ENCODE measurements around the gene IL4I1. TPM values are rescaled to one million over a fixed set of nuclear protein-coding genes. Genes with fewer than 3 reads are reported as not detected.
A peak's percentile ranks its signal among the peaks of the same experiment; 100 is the strongest.
"Not testable (repeated sequence)": the region's sequence is repeated elsewhere in the genome, so short reads cannot be mapped to it uniquely, and the experiment has no call there.

Gene IL4I1, protein sequence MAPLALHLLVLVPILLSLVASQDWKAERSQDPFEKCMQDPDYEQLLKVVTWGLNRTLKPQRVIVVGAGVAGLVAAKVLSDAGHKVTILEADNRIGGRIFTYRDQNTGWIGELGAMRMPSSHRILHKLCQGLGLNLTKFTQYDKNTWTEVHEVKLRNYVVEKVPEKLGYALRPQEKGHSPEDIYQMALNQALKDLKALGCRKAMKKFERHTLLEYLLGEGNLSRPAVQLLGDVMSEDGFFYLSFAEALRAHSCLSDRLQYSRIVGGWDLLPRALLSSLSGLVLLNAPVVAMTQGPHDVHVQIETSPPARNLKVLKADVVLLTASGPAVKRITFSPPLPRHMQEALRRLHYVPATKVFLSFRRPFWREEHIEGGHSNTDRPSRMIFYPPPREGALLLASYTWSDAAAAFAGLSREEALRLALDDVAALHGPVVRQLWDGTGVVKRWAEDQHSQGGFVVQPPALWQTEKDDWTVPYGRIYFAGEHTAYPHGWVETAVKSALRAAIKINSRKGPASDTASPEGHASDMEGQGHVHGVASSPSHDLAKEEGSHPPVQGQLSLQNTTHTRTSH
- 1 to 10 TPM; 2.3 to 3.0 (median 2.5) TPM for polyA plus RNA-seq (ENCODE audit: insufficient read length in 4 of 4)

- no peak for DNase-seq (ENCODE audit: low read depth in 4 of 4, low spot score in 2 of 4)
Measured at GRCh38 chr19:49896863-49897621, at the start of gene IL4I1. Gene IL4I1, minus strand, starts transcription at chr19:49896887. Its CDS starts 727 bp downstream, at chr19:49896160.

DNA sequence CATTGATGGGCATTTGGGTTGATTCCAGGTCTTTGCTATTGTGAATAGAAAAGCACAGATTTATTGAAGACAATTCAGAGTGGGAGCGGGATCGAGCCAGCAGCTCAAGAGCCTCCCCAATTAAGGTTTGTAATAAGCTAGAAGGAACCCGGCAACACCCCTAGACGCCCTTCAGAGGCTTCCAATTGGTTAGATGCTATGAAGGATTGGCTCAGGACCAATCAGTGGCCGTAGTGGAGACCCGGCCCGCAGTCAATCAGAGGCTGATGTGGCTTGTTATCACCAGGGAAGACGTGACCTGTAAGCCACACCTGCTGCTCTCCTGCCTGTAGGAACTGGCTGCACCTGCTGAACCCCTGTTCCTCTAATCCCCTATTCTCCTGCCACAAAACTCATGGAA lies 49.7 kb upstream of the IL4I1 start:
- no peak for DNase-seq (ENCODE audit: low read depth in 4 of 4, low spot score in 2 of 4)

DNA sequence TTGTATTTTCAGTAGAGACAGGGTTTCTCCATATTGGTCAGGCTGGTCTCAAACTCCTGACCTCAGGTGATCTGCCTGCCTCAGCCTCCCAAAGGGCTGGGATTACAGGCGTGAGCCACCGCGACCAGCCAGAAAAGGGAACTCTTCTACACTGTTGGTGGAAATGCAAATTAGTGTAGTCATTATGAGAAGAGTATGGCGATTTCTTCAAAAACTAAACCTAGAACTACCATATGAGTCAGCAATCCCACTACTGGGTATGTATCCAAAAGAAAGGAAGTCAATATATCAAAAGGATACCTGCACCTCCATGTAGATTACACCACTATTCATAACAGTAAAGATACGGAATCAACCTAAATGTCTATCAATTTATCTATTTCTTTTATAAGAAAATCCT lies 47.9 kb upstream of the IL4I1 start:
- DNase-seq (ENCODE audit: low read depth in 4 of 4, low spot score in 2 of 4): not testable (repeated sequence)

- no peak for DNase-seq (ENCODE audit: low read depth in 4 of 4, low spot score in 2 of 4)
Measured at GRCh38 chr19:49940482-49940791, 43.8 kb upstream of the IL4I1 start.

DNA sequence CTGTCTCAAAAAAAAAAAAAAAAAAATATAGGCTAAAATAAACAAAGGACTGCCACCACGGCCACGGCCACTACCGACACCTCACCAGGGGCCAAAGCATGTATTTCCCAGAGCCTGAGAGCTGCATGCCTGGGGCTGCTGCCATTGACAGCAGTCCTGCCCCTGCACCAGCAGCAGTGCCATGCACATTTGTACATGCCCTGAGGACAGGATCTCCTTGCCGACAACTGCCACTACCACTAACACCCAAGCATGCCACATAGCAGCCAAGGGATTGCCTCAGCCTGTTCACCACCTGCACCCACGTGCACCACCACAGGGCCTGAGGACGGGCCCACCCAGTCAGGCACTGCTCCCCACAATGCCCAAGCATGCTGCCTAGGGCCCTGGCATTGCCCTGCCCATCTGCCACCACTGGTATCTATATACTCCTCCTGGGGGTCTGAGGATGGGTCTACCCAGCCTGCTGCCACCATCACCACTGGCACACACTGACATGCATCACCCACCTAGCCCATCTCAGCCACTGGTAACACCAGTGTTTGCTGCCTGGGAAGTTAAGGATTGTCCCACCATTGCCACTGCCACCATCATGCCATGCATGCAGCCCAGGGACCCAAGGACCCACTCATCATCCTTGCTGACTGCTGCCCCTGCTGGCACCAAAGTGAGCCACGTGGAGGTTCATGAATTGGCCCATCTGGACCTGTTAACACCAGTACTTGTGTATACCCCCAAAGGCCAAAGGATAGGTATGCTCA lies 43.2 kb upstream of the IL4I1 start:
- DNase-seq (ENCODE audit: low read depth in 4 of 4, low spot score in 2 of 4): no peak

GRCh38 chr19:49938662-49939061 lies 42.0 kb upstream of the IL4I1 start:
- DNase-seq (ENCODE audit: low read depth in 4 of 4, low spot score in 2 of 4): no peak

DNA sequence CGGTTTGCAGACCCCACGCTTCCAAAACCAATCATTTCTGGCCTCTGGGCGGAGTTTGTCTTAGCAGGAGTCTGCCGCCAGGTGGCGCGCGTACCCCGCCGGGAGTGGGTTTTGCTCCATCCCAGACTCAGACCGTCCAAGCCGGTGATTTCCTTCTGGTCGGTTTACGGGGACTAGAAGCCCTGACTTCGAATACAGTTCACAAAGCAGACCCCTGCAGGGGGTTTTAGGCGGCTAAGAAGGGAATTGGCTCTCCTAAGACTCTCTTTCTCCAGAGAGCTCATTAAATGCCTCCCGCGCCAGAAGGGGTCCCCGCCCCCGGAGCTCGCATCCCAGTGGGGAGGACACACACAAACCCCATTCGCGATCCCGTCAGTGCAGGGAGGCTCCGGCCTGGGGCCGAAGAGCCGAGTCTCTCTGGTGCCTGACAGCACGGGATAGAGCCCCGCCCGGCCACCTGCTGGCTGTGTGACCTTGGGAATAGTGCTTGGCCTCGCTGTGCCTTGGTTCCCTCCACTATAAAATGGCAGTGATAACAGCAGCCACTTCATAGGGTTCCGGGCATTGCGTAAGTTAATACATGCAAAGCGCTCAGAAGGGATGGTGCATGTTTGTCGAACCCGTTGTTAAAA lies 41.2 kb upstream of the IL4I1 start:
- DNase-seq (ENCODE audit: low read depth in 4 of 4, low spot score in 2 of 4): peak in 1 of 4 donors; percentile 67

DNA sequence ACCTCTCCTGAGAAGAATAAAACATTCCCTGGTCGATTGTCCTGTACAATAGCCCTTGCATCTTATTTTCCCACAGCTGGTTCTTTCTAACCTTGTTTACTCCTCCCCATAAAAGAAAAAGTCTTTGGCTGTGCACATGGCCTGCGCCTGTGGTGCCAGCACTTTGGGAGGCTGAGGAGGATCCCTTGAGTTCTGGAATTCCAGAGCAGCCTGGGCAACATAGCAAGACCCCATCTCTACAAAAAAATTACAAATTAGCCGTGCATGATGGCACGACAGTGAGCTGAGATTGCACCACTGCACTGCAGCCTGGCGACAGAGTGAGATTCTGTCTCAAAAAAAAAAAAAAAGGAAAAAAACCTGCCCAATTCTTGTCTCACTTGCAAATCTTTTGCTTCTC lies 39.9 kb upstream of the IL4I1 start:
- DNase-seq (ENCODE audit: low read depth in 4 of 4, low spot score in 2 of 4): no peak

GRCh38 chr19:49933643-49934042 lies 37.0 kb upstream of the IL4I1 start:
- no peak for DNase-seq (ENCODE audit: low read depth in 4 of 4, low spot score in 2 of 4)

GRCh38 chr19:49932731-49933131 lies 36.0 kb upstream of the IL4I1 start:
- DNase-seq (ENCODE audit: low read depth in 4 of 4, low spot score in 2 of 4): no peak

- DNase-seq (ENCODE audit: low read depth in 4 of 4, low spot score in 2 of 4): no peak
Measured at GRCh38 chr19:49932041-49932451, 35.4 kb upstream of the IL4I1 start.

GRCh38 chr19:49931293-49932040 lies 34.8 kb upstream of the IL4I1 start:
- DNase-seq (ENCODE audit: low read depth in 4 of 4, low spot score in 2 of 4): no peak

GRCh38 chr19:49930483-49931011 lies 33.9 kb upstream of the IL4I1 start:
- no peak for DNase-seq (ENCODE audit: low read depth in 4 of 4, low spot score in 2 of 4)

DNA sequence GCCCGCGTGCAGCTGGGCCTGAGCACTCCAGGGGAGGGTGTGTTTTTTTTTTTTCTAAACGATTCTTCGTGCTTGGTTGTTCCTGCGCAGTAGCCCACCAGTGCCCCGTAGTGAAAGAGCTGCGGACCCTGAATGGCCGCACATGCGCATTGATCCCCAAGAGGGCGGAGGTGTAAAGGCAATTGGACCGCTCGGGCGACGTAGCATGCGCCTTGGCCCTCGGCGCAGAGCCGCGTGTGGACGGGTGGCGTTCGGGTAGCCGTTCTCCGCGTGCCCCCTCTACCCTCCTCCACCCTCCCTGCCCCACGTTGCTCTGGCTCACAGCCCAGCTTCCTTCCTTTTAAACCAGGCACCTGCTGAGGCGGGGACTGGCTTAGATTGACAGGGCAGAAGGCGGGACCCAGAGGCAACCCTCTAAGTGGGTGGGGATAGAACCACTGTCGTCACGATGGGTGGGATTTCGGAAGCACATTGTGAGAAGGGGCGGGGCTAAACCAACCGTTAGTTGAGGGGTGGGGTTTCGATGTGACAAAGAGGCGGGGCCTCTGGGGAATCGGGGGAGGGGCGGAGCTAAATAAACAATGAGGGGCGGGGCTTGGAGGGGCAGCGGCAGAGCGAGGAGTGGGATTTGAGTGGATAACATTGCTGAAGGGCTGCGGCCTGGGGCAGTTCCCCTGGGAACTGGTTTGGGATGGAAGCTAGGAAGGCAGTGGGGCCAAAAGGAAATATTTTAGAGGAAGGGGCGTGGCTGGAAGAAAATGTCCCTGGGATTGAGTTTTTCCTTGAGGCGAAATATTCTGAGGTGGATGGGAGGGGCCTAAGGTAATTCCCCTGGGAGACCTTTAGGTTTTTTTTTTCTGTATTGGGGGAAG lies 33.2 kb upstream of the IL4I1 start:
- peak; percentile 86 to 92 (median 88) for DNase-seq (ENCODE audit: low read depth in 4 of 4, low spot score in 2 of 4)

- peak; percentile 83 to 90 (median 89) for DNase-seq (ENCODE audit: low read depth in 4 of 4, low spot score in 2 of 4)
Measured at GRCh38 chr19:49929121-49929610, 32.5 kb upstream of the IL4I1 start, which contains the start of the genes ATF5 and NUP62. Gene ATF5, plus strand, starts transcription at chr19:49929205. Its CDS starts 1,646 bp downstream, at chr19:49930851. Gene NUP62, minus strand, starts transcription at chr19:49929504. Its CDS starts 19,697 bp downstream, at chr19:49909807.

GRCh38 chr19:49927526-49928264 lies 31.0 kb upstream of the IL4I1 start:
- DNase-seq (ENCODE audit: low read depth in 4 of 4, low spot score in 2 of 4): no peak

DNA sequence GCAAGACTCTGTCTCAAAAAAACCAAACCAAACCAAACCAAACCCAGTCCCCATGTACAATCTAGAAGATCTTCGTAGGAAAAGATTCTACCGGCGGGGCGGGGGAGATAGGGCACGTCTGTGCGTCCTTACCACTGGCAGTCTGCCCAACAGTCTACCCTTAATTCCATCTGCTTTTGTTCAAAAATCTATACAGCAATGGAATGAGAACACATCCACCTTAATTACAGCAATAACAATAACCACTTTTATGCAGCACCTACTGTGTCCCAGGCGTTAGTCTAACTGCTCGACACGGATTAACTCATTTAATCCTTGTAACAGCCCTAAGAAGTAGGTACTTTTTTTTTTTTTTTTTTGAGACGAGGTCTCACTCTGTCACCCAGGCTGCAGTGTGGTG lies 29.8 kb upstream of the IL4I1 start:
- no peak for DNase-seq (ENCODE audit: low read depth in 4 of 4, low spot score in 2 of 4)

All from left renal cortex interstitium (tissue), 4 donors.